Thyroid gland (tissue), 4 donors: ENCODE data around the gene B4GAT1.

Source experiments
- POLR2A ChIP-seq, 2 donors: fragments of 450-650 bp; IDR thresholded peaks; one replicate each; pipeline ENCODE4 v1.6.1; 2017; ENCODE audit warnings: antibody characterized with exemption in 2 of 2, mild to moderate bottlenecking in 2 of 2, moderate library complexity in 1 of 2
- TF ChIP-seq, protein P1 (sequence below), 6 experiments: fragments of 200-600 bp in 3 of 6; fragments of 450-650 bp in 3 of 6; sonication (generic) in 3 of 6; IDR thresholded peaks; one replicate each; pipeline ENCODE4 v1.5.1; 2016 to 2019; ENCODE audit warnings: antibody characterized with exemption in 6 of 6, mild to moderate bottlenecking in 2 of 6, inconsistent platforms in 1 of 6, moderate library complexity in 1 of 6

DNA sequence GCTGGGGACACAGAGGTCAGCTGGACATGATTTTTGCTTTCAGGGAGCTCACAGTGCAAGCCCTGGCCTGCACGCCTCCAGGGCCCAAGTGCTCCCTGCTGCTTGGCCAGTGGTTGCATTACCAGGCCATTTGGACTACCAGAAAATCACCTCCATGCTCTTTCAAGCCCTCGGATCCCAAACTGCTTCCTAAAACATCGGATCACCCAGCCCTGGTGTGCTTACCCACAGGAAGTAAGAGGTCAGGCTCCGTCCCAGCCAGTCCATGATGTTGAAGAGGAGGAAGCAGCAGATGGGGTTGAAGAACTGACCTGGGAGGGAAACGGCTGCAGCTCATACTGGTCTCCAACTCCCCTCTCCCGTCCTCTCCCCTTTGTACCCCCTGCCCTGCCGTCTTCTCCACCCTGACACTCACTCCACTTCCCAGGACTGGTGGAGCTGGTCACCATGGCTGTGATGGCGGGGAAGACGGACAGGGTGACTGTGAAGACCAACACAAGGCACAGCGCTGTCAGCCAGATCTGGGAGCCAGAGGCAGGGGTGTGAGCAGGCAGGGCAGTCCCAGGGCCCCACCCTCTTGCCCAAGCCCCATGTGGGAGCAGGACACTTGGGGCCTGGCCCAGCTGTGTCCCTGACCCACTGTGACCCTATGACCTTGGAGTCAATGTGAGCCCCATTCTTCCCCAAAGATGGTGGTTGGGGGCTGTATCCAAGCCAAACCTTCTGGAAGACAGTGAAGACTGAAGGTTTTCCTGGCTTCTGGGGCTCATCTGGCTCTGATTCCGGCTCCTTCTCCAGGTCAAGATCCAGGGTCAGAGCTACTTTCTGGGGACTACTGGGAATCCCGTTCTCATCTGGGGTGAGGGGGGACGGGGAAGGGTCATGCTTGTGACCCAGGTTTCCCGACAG, 18.5 kb upstream of the B4GAT1 start:
- TF ChIP-seq, protein P1, sequence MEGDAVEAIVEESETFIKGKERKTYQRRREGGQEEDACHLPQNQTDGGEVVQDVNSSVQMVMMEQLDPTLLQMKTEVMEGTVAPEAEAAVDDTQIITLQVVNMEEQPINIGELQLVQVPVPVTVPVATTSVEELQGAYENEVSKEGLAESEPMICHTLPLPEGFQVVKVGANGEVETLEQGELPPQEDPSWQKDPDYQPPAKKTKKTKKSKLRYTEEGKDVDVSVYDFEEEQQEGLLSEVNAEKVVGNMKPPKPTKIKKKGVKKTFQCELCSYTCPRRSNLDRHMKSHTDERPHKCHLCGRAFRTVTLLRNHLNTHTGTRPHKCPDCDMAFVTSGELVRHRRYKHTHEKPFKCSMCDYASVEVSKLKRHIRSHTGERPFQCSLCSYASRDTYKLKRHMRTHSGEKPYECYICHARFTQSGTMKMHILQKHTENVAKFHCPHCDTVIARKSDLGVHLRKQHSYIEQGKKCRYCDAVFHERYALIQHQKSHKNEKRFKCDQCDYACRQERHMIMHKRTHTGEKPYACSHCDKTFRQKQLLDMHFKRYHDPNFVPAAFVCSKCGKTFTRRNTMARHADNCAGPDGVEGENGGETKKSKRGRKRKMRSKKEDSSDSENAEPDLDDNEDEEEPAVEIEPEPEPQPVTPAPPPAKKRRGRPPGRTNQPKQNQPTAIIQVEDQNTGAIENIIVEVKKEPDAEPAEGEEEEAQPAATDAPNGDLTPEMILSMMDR (IDR thresholded peaks at IDR 0.05) = no peak
- no peak for TF ChIP-seq POLR2A (IDR thresholded peaks at IDR 0.05)
